K562 (cell line): ENCODE data around the gene COPS9. TPM values are rescaled to one million over a fixed set of nuclear protein-coding genes. Genes with fewer than 3 reads are reported as not detected.

Experiments used
- ATAC-seq: fragments of 200-7000 bp; cut with Tn5 transposase; 3 replicates; pipeline ENCODE4 v1.9.1; 2020; ENCODE audit warnings: moderate library complexity
- BruUV-seq: library from RNA; stranded (reverse); fragments of 400-500 nt; replicated peaks from 2 replicates; lab custom pipeline; 2021; lab: Mats Ljungman, UMichigan
- CTCF ChIA-PET: fragments of 300-600 bp; formaldehyde crosslinking; extraction: SDS; loops from one replicate; lab custom pipeline; 2021; ENCODE audit warnings: low intra/inter-chr PET ratio; lab: Yijun Ruan, JAX
- POLR2A ChIA-PET: fragments of 300-600, 350-650 bp; sonication (Branson Sonifier 250); formaldehyde crosslinking; extraction: SDS; loops from one replicate; lab custom pipeline; 2021; ENCODE audit warnings: antibody characterized with exemption, inconsistent platforms; lab: Yijun Ruan, JAX
- DNase-seq, 4 experiments: peaks; one replicate each; pipeline versions ENCODE4 v3.0.0 to v3.0.0-alpha.2; 2011 to 2018; ENCODE audit warnings: low spot score in 3 of 4, mixed read lengths in 3 of 4; ENCODE audit errors: extremely low read depth in 1 of 4
- FAIRE-seq: peaks from 2 replicates; lab custom pipeline; 2011; peaks lifted over from hg19 to GRCh38; lab: Jason Lieb, UNC
- H2AFZ ChIP-seq: 2 replicates; pipeline ENCODE4 v1.6.0; 2011; ENCODE audit warnings: low read depth, low read length, control low read depth, inconsistent platforms
- H3K27ac ChIP-seq: fragments of 200-600 bp; 3 replicates; pipeline ENCODE4 v1.8.0; 2011; ENCODE audit warnings: low read depth, mild to moderate bottlenecking, control low read depth, inconsistent platforms, low read length, moderate library complexity, mixed read lengths; ENCODE audit errors: extremely low read depth
- H3K27me3 ChIP-seq, 2 experiments: fragments of 300-600 bp in 1 of 2; 2 replicates in 1 of 2; 3 replicates in 1 of 2; pipeline versions ENCODE4 v1.6.0 to v1.8.0; 2011; ENCODE audit warnings: inconsistent platforms in 2 of 2, low read length in 2 of 2, mild to moderate bottlenecking in 1 of 2, mixed read lengths in 1 of 2, moderate library complexity in 1 of 2; ENCODE audit not compliant: control insufficient read depth in 2 of 2, insufficient read depth in 2 of 2
- H3K36me3 ChIP-seq: fragments of 300-600 bp; 3 replicates; pipeline ENCODE4 v1.8.0; 2011; ENCODE audit warnings: mild to moderate bottlenecking, low read length, inconsistent platforms; ENCODE audit not compliant: control insufficient read depth, insufficient read depth
- H3K4me1 ChIP-seq, 2 experiments: fragments of 200-600 bp in 1 of 2; replicated peaks in 1 of 2; 2 replicates in 1 of 2; 3 replicates in 1 of 2; pipeline versions ENCODE4 v1.5.1 to v1.8.0; 2011; ENCODE audit warnings: inconsistent platforms in 2 of 2, low read length in 2 of 2, mild to moderate bottlenecking in 1 of 2, mixed read lengths in 1 of 2, moderate library complexity in 1 of 2; ENCODE audit not compliant: control insufficient read depth in 2 of 2, insufficient read depth in 2 of 2
- H3K4me2 ChIP-seq: 2 replicates; pipeline ENCODE4 v1.6.1; 2011; ENCODE audit warnings: low read length, control low read depth, inconsistent platforms, mixed read lengths; ENCODE audit not compliant: insufficient read depth
- H3K4me3 ChIP-seq: fragments of 200-600 bp; sonication (generic), shearing (Covaris generic); 2 replicates; pipeline ENCODE4 v1.5.1; 2016; ENCODE audit warnings: control low read depth, inconsistent platforms
- H3K79me2 ChIP-seq: fragments of 200-600 bp; 3 replicates; pipeline ENCODE4 v1.8.0; 2011; ENCODE audit warnings: low read length, inconsistent platforms; ENCODE audit not compliant: control insufficient read depth, insufficient read depth
- H3K9ac ChIP-seq, 2 experiments: 2 replicates each; pipeline versions ENCODE4 v1.6.0 to v1.6.1; 2011; ENCODE audit warnings: low read depth in 2 of 2, low read length in 2 of 2, control low read depth in 1 of 2, inconsistent platforms in 1 of 2, mild to moderate bottlenecking in 1 of 2, mixed read lengths in 1 of 2; ENCODE audit not compliant: insufficient read depth in 1 of 2
- H3K9me1 ChIP-seq: one replicate; pipeline ENCODE4 v1.6.0; 2011; ENCODE audit warnings: inconsistent platforms, mild to moderate bottlenecking, low read length, moderate library complexity; ENCODE audit not compliant: control insufficient read depth, insufficient read depth
- H3K9me3 ChIP-seq: replicated peaks from 2 replicates; pipeline ENCODE4 v1.5.1; 2011; ENCODE audit warnings: low read depth, low read length, inconsistent platforms; ENCODE audit not compliant: control insufficient read depth, insufficient read depth
- H4K20me1 ChIP-seq: replicated peaks from 2 replicates; pipeline ENCODE4 v1.6.1; 2011; ENCODE audit warnings: low read length, inconsistent platforms, mixed read lengths; ENCODE audit not compliant: control insufficient read depth, insufficient read depth
- ASH1L ChIP-seq: fragments of 450-650 bp; IDR thresholded peaks from 2 replicates; pipeline ENCODE4 v1.6.1; 2018; ENCODE audit warnings: borderline replicate concordance, mild to moderate bottlenecking, low read depth; ENCODE audit not compliant: partially characterized antibody
- CBX1 ChIP-seq: sonication (generic); IDR thresholded peaks from 2 replicates; pipeline ENCODE4 v1.6.1; 2016; ENCODE audit warnings: antibody characterized with exemption, low read depth, mild to moderate bottlenecking
- GABPA ChIP-seq: fragments of 200-800 bp; sonication (Bioruptor generic); conservative IDR thresholded peaks from 2 replicates; pipeline ENCODE4 v1.6.1; 2016; ENCODE audit warnings: low read depth, missing genetic modification characterization, missing compliant biosample characterization
- GTF3C2 ChIP-seq: IDR thresholded peaks from 3 replicates; pipeline ENCODE4 v1.6.1; 2011; ENCODE audit warnings: borderline replicate concordance, mild to moderate bottlenecking, moderate library complexity; ENCODE audit not compliant: insufficient read length; ENCODE audit errors: extremely low read depth
- ILK ChIP-seq: fragments of 450-650 bp; IDR thresholded peaks from 2 replicates; pipeline ENCODE4 v1.6.1; 2016; ENCODE audit warnings: missing genetic modification characterization, low read depth, mild to moderate bottlenecking, missing compliant biosample characterization, moderate library complexity, borderline replicate concordance
- KAT2B ChIP-seq: IDR thresholded peaks from one replicate; pipeline ENCODE4 v1.6.1; 2012; ENCODE audit warnings: low read depth, mild to moderate bottlenecking, control low read depth, inconsistent platforms, low read length, moderate library complexity
- MAX ChIP-seq: sonication (generic); formaldehyde crosslinking; IDR thresholded peaks from 2 replicates; pipeline ENCODE4 v1.9.0; 2022; ENCODE audit warnings: mild to moderate bottlenecking, missing genetic modification reagents
- MCM5 ChIP-seq: fragments of 450-650 bp; IDR thresholded peaks from 2 replicates; pipeline ENCODE4 v1.6.1; 2016; ENCODE audit warnings: low read depth
- POLR2AphosphoS5 ChIP-seq: IDR thresholded peaks from 2 replicates; pipeline ENCODE4 v1.6.1; 2011; ENCODE audit warnings: mild to moderate bottlenecking, low read depth, low read length, moderate library complexity; ENCODE audit not compliant: control insufficient read depth, insufficient read depth
- PRMT5 ChIP-seq: sonication (generic); formaldehyde crosslinking; IDR thresholded peaks from 2 replicates; pipeline ENCODE4 v1.5.0; 2020; ENCODE audit warnings: missing genetic modification reagents
- SMAD2 ChIP-seq: fragments of 150-350 bp; IDR thresholded peaks from 2 replicates; pipeline ENCODE4 v1.6.1; 2014; ENCODE audit warnings: low read depth, mild to moderate bottlenecking, low read length
- STAT5A ChIP-seq: IDR thresholded peaks from 2 replicates; pipeline ENCODE4 v1.6.1; 2012; ENCODE audit warnings: low read length, inconsistent platforms, borderline replicate concordance
- THAP7 ChIP-seq: fragments of 250-450 bp; sonication (Bioruptor Pico); IDR thresholded peaks from 2 replicates; pipeline ENCODE4 v1.5.0; 2021
- XRCC4 ChIP-seq: IDR thresholded peaks from one replicate; pipeline ENCODE4 v1.6.1; 2011; ENCODE audit not compliant: insufficient read depth, insufficient read length; ENCODE audit errors: extremely low read depth
- ZBTB34 ChIP-seq: fragments of 250-450 bp; sonication (Bioruptor Pico); IDR thresholded peaks from 2 replicates; pipeline ENCODE4 v1.8.0; 2021; ENCODE audit warnings: mild to moderate bottlenecking, moderate library complexity
- ZNF143 ChIP-seq: sonication (generic); formaldehyde crosslinking; IDR thresholded peaks from 2 replicates; pipeline ENCODE4 v1.9.0; 2022; ENCODE audit warnings: mild to moderate bottlenecking, missing genetic modification reagents
- ZNF655 ChIP-seq: fragments of 250-450 bp; sonication (Bioruptor Pico); IDR thresholded peaks from 2 replicates; pipeline ENCODE4 v1.5.0; 2021
- WGBS: fragments of 100-300 bp; shearing (Covaris generic); methylation state at CpG from one replicate; pipeline ENCODE4 v1.1.6; 2016; ENCODE audit warnings: low coverage, mixed read lengths; ENCODE audit not compliant: insufficient coverage; ENCODE audit errors: missing lambda C conversion rate; 5-methylcytosine and 5-hydroxymethylcytosine counted together
- in situ Hi-C: fragments of 300-500 bp; cut with MboI; formaldehyde crosslinking; loops from 4 replicates; pipeline ENCODE4 v1.15.0; 2018; ENCODE audit warnings: inconsistent platforms, mixed read lengths
- intact Hi-C: fragments of 100-400 bp; cut with micrococcal nuclease; formaldehyde crosslinking; loops from 2 replicates; pipeline ENCODE4 v1.14.2; 2022
- polyA plus RNA-seq, 8 experiments: library from polyadenylated mRNA; depleted of rRNA in 4 of 8; stranded (reverse) in 5 of 8; unstranded in 3 of 8; fragments of >200 nt; fragmentation: Nextera tagmentation in 2 of 8; fragmentation: Illumina TruSeq in 1 of 8; extraction: Ambion mirVana in 2 of 8; extraction: Trizol in 1 of 8; gene quantifications; 2 replicates each; pipeline versions ENCODE4 v1.2.1 to v1.2.3, GENCODE V29; 2011 to 2014; ENCODE audit warnings: inconsistent platforms in 1 of 8, missing spikeins in 1 of 8
- total RNA-seq, 7 experiments: library from RNA; depleted of rRNA in 6 of 7; stranded (reverse); fragments of >200 nt in 6 of 7; fragmentation: Illumina TruSeq in 2 of 7; extraction: Trizol in 2 of 7; gene quantifications; 2 replicates each; pipeline versions ENCODE4 v1.2.1 to v1.2.3, GENCODE V29; 2011 to 2021; ENCODE audit warnings: low replicate concordance in 1 of 7

The COPS9 gene
- total and polyA plus RNA-seq, 9 of the 15 experiments (the other 6 are each of a cell fraction or from before 2014, with no cell fraction given): 55.0 to 281 (median 99.9) TPM

GRCh38 chr2:240131296-240131695 is 4.8 kb downstream of the COPS9 start:
- DNase-seq (no peak), FAIRE-seq (no peak), ATAC-seq (no peak)
- Histone ChIP-seq H3K9ac (no peak overlapping the region), H3K36me3 (peaks cover 43% of the 10 kb centered on the region; the same call in 2 of the 3 replicates), H3K79me2 (peaks cover 19% of the 10 kb centered on the region), H4K20me1 (no peaks in the 10 kb centered on the region), H3K4me3 (no peak overlapping the region), H3K27me3 (no peaks in the 10 kb centered on the region), H3K4me1 (peaks cover 0 to 9% of the 10 kb centered on the region in 2 experiments; a peak in 2 of 5 replicates), H3K27ac (no peak overlapping the region), H3K9me1 (no peaks in the 10 kb centered on the region), H3K9me3 (no peaks in the 10 kb centered on the region), H2AFZ (no peak overlapping the region), H3K4me2 (no peak overlapping the region)
- POLR2A ChIA-PET: no interaction called here
- in situ Hi-C loops: no loop called here
- no TSS peak for BruUV-seq
- WGBS: 93% methylated on average over 9 of the region's 16 CpGs
- CTCF ChIA-PET: no interaction called here
- intact Hi-C loops: no loop called here
- TF ChIP-seq MCM5 (no peak), PRMT5 (CRISPR knock-in tag) (no peak), ILK (tag) (no peak), ZNF655 (CRISPR knock-in tag) (no peak), STAT5A (no peak), ZNF143 (CRISPR knock-in tag) (no peak), ZBTB34 (CRISPR knock-in tag) (no peak), CBX1 (no peak), ASH1L (no peak), KAT2B (no peak), POLR2AphosphoS5 (no peak), GABPA (tag) (no peak), SMAD2 (no peak), GTF3C2 (no peak), XRCC4 (no peak), MAX (CRISPR knock-in tag) (no peak), THAP7 (CRISPR knock-in tag) (no peak)
